Esophagus muscularis mucosa (tissue), 4 donors: ENCODE measurements around the gene ZDHHC21. TPM values are rescaled to one million over a fixed set of nuclear protein-coding genes. Genes with fewer than 3 reads are reported as not detected.

Source experiments
- DNase-seq: peaks from one replicate; pipeline ENCODE4 v3.0.0-alpha.2; 2017; ENCODE audit errors: extremely low spot score
- H3K27ac ChIP-seq, 4 donors: fragments of 200-600 bp; sonication (generic); replicated peaks in 1 of 4; 1 replicate in 3 of 4; 2 replicates in 1 of 4; pipeline ENCODE4 v1.5.1; 2016 to 2019; ENCODE audit warnings: mild to moderate bottlenecking in 1 of 4
- H3K27me3 ChIP-seq, 4 donors: fragments of 200-600 bp; sonication (generic); one replicate each; pipeline versions ENCODE4 v1.5.1 to v1.6.0; 2016 to 2019
- H3K36me3 ChIP-seq, 4 donors: fragments of 200-600 bp; sonication (generic); one replicate each; pipeline ENCODE4 v1.5.1; 2016 to 2019
- H3K4me1 ChIP-seq, 4 donors: fragments of 200-600 bp; sonication (generic); one replicate each; pipeline ENCODE4 v1.5.1; 2016 to 2019
- H3K4me3 ChIP-seq, 4 donors: fragments of 200-600 bp; sonication (generic); 1 replicate in 2 of 4; 2 replicates in 2 of 4; pipeline ENCODE4 v1.5.1; 2016 to 2019; ENCODE audit warnings: mild to moderate bottlenecking in 4 of 4, moderate library complexity in 1 of 4
- H3K9me3 ChIP-seq, 4 donors: fragments of 200-600 bp; sonication (generic); 1 replicate in 3 of 4; 2 replicates in 1 of 4; pipeline ENCODE4 v1.5.1; 2016 to 2019
- CTCF ChIP-seq, 3 experiments: fragments of 200-600 bp in 2 of 3; fragments of 450-650 bp in 1 of 3; sonication (generic) in 2 of 3; IDR thresholded peaks; one replicate each; pipeline ENCODE4 v1.5.1; 2017 to 2019; ENCODE audit warnings: antibody characterized with exemption in 3 of 3, mild to moderate bottlenecking in 2 of 3, moderate library complexity in 1 of 3
- EP300 ChIP-seq: sonication (generic); formaldehyde crosslinking; IDR thresholded peaks from one replicate; pipeline ENCODE4 v1.6.1; 2017; ENCODE audit warnings: antibody characterized with exemption
- POLR2A ChIP-seq: fragments of 450-650 bp; IDR thresholded peaks from one replicate; pipeline ENCODE4 v1.6.1; 2017; ENCODE audit warnings: antibody characterized with exemption, moderate library complexity, mild to moderate bottlenecking, low read depth
- POLR2AphosphoS5 ChIP-seq, 2 donors: sonication (generic); formaldehyde crosslinking; IDR thresholded peaks; one replicate each; pipeline ENCODE4 v1.6.1; 2017; ENCODE audit warnings: antibody characterized with exemption in 2 of 2
- WGBS: methylation state at CpG from one replicate; pipeline ENCODE4 v1.1.5; 2018; 5-methylcytosine and 5-hydroxymethylcytosine counted together
- intact Hi-C: fragments of 100-400 bp; cut with DNase I; formaldehyde crosslinking; loops from one replicate; pipeline ENCODE4 v1.15.1; 2023
- total RNA-seq, 4 donors: library from RNA; depleted of rRNA; stranded (reverse); fragments of >200 nt; gene quantifications; one replicate each; pipeline versions ENCODE4 v1.1.0 to v1.2.1, GENCODE V29; 2016

Gene ZDHHC21
- total RNA-seq, 4 donors from 2014 or later = 7.6 to 11.6 (median 8.9) TPM

GRCh38 chr9:14565352-14566016 lies 127.7 kb downstream of the ZDHHC21 start:
- intact Hi-C loops = no loop called here
- WGBS = 66% methylated on average over 4 of the region's 4 CpGs
- TF ChIP-seq POLR2AphosphoS5 (IDR thresholded peaks at IDR 0.05) (no peak), POLR2A (no peak), CTCF (IDR thresholded peaks at IDR 0.05) (no peak)

DNA sequence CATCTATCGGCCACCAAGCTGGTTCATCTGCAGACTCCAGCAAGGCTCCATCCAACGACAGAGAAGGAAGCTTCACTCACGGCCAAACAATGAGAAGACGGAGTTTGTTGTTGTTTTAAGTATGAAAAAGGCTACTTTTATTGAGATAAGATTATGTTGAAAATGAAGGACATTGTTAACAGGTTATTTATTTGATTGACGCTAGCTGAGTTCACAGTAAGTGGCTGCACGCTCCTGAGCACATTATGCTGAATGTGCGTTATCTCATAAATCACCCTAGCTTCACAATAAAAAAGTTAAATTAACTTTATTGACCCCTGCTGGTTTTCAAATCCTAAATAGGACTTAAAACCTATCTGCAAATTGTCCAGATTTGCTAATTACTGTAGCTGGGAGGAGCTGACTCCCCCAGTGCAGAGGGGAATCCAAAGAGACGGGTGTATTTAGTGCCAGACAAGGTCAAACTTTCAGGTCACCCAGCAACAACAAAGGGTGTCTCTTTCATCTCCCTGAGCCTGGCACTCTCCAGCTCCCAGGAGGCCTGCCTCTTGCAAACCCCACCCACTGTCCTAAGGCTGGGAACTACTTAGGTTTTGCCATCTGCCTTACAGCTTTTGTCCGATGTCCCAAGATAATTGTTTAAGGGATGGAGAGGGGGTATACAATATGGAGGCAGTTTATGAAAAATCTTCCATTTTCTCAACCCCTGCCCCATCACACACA lies 129.2 kb downstream of the ZDHHC21 start:
- Histone ChIP-seq H3K9me3 (no peaks in the 10 kb centered on the region), H3K36me3 (no peaks in the 10 kb centered on the region), H3K27me3 (no peaks in the 10 kb centered on the region), H3K4me3 (no peak overlapping the region), H3K27ac (no peak overlapping the region), H3K4me1 (no peaks in the 10 kb centered on the region)
- WGBS = 85% methylated on average over 9 of the region's 9 CpGs
- no peak for TF ChIP-seq POLR2AphosphoS5 (IDR thresholded peaks at IDR 0.05)
- TF ChIP-seq EP300 = no peak
- TF ChIP-seq CTCF (IDR thresholded peaks at IDR 0.05) = no peak
- TF ChIP-seq POLR2A = no peak
- intact Hi-C loops = no loop called here
- no peak for DNase-seq

More at GRCh38 chr9:14565352-14566016, 127.7 kb downstream of the ZDHHC21 start:
- no peak for DNase-seq
- no peaks in the 10 kb centered on the region for H3K9me3 ChIP-seq
- H3K27me3 ChIP-seq = no peaks in the 10 kb centered on the region
- H3K27ac ChIP-seq = no peak overlapping the region
- H3K4me3 ChIP-seq = no peak overlapping the region
- H3K4me1 ChIP-seq = no peaks in the 10 kb centered on the region
- H3K36me3 ChIP-seq = no peaks in the 10 kb centered on the region

DNA sequence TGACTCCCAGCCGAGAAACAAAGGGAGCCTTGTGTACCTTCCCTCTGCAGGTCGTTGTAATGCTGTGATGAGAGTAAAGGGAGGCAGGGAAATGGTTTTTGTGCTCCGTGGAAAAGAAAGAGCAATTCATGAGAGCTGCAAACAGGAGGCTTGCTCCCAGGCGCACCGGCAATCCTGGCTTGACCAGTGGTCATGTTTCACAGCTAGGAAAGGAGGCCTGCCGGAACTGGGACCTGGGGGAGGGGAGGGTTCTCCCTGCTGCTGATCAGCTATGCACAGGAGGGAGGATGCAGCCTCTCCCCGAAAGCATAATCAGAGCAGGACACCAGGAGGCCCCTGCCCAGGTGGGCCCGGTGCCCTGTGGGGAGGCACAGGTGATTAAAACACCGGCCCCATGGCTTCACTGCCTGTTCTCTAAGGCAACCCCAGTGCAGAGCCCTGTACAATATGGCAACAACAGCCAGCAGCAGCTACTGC lies 131.3 kb downstream of the ZDHHC21 start:
- Histone ChIP-seq H3K27me3 (no peaks in the 10 kb centered on the region), H3K4me1 (no peaks in the 10 kb centered on the region), H3K27ac (no peak overlapping the region), H3K9me3 (no peaks in the 10 kb centered on the region), H3K36me3 (no peaks in the 10 kb centered on the region), H3K4me3 (no peak overlapping the region)
- DNase-seq = no peak
- WGBS = 54% methylated on average over 9 of the region's 9 CpGs
- intact Hi-C loops = no loop called here
- no peak for TF ChIP-seq CTCF (IDR thresholded peaks at IDR 0.05)
- no peak for TF ChIP-seq POLR2AphosphoS5 (IDR thresholded peaks at IDR 0.05)
- TF ChIP-seq POLR2A = no peak
- TF ChIP-seq EP300 = no peak

Other genes with a start within 250 kb of the ZDHHC21 start
- not detected for gene CER1, start 29.3 kb upstream of the ZDHHC21 start, total RNA-seq
- gene FREM1, start 217.0 kb upstream of the ZDHHC21 start, total RNA-seq = 1 to 10 TPM in 3 of 4 donors, under 1 TPM in 1; 0.58 to 3.5 (median 1.9) TPM